ENCODE data around the gene RIT1.

GRCh38 chr1:155950829-155951228 lies 39.7 kb upstream of the RIT1 start:
- TF ChIP-seq, protein P1, sequence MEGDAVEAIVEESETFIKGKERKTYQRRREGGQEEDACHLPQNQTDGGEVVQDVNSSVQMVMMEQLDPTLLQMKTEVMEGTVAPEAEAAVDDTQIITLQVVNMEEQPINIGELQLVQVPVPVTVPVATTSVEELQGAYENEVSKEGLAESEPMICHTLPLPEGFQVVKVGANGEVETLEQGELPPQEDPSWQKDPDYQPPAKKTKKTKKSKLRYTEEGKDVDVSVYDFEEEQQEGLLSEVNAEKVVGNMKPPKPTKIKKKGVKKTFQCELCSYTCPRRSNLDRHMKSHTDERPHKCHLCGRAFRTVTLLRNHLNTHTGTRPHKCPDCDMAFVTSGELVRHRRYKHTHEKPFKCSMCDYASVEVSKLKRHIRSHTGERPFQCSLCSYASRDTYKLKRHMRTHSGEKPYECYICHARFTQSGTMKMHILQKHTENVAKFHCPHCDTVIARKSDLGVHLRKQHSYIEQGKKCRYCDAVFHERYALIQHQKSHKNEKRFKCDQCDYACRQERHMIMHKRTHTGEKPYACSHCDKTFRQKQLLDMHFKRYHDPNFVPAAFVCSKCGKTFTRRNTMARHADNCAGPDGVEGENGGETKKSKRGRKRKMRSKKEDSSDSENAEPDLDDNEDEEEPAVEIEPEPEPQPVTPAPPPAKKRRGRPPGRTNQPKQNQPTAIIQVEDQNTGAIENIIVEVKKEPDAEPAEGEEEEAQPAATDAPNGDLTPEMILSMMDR (IDR thresholded peaks at IDR 0.05), result no peak
- TF ChIP-seq POLR2A (IDR thresholded peaks at IDR 0.05), result no peak
